Smooth muscle cell (in vitro differentiated cells): ENCODE measurements around the gene BFSP2. TPM values are rescaled to one million over a fixed set of nuclear protein-coding genes. Genes with fewer than 3 reads are reported as not detected.
"Not testable (repeated sequence)": the region's sequence is repeated elsewhere in the genome, so short reads cannot be mapped to it uniquely, and the experiment has no call there.

Experiments
- DNase-seq: peaks from one replicate; lab custom pipeline; 2025; ENCODE audit not compliant: unreplicated experiment; lab: John Stamatoyannopoulos, UW
- H2AFZ ChIP-seq: fragments of 200-600 bp; sonication (generic); 2 replicates; pipeline ENCODE4 v1.6.0; 2016; ENCODE audit warnings: antibody characterized with exemption, low read depth, mild to moderate bottlenecking
- H3F3A ChIP-seq: fragments of 200-600 bp; sonication (generic); 2 replicates; pipeline ENCODE4 v1.6.0; 2017; ENCODE audit warnings: antibody characterized with exemption, low read depth
- H3K27ac ChIP-seq: fragments of 200-600 bp; sonication (generic); 2 replicates; pipeline ENCODE4 v1.5.1; 2016; ENCODE audit warnings: low read depth, mild to moderate bottlenecking
- H3K27me3 ChIP-seq: fragments of 200-600 bp; sonication (generic); 2 replicates; pipeline ENCODE4 v1.6.1; 2016; ENCODE audit warnings: low read depth, mild to moderate bottlenecking
- H3K36me3 ChIP-seq: fragments of 200-600 bp; sonication (generic); 2 replicates; pipeline ENCODE4 v1.5.1; 2016; ENCODE audit warnings: low read depth
- H3K4me1 ChIP-seq: fragments of 200-600 bp; sonication (generic); 2 replicates; pipeline ENCODE4 v1.5.1; 2016; ENCODE audit warnings: low read depth
- H3K4me2 ChIP-seq: fragments of 200-600 bp; sonication (generic); 2 replicates; pipeline ENCODE4 v1.6.0; 2016; ENCODE audit warnings: mild to moderate bottlenecking
- H3K4me3 ChIP-seq: fragments of 200-600 bp; sonication (generic); 2 replicates; pipeline ENCODE4 v1.5.1; 2016; ENCODE audit warnings: mild to moderate bottlenecking
- H3K79me2 ChIP-seq: fragments of 200-600 bp; sonication (generic); 2 replicates; pipeline ENCODE4 v1.6.0; 2016; ENCODE audit warnings: low read depth, mild to moderate bottlenecking
- H3K9ac ChIP-seq: fragments of 200-600 bp; sonication (generic); 2 replicates; pipeline ENCODE4 v1.6.0; 2016; ENCODE audit warnings: low read depth
- H3K9me3 ChIP-seq: fragments of 200-600 bp; sonication (generic); replicated peaks from 2 replicates; pipeline ENCODE4 v1.5.1; 2016; ENCODE audit warnings: low read depth
- H4K20me1 ChIP-seq: fragments of 200-600 bp; sonication (generic); 2 replicates; pipeline ENCODE4 v1.6.0; 2016; ENCODE audit warnings: low read depth
- CTCF ChIP-seq: fragments of 200-600 bp; sonication (generic); IDR thresholded peaks from 2 replicates; pipeline ENCODE4 v1.5.1; 2017; ENCODE audit warnings: borderline replicate concordance, mild to moderate bottlenecking, antibody characterized with exemption; ENCODE audit not compliant: insufficient read depth, poor library complexity, severe bottlenecking
- WGBS: methylation state at CpG from one replicate; pipeline ENCODE4 v1.1.7; 2016; ENCODE audit warnings: low lambda C conversion rate; 5-methylcytosine and 5-hydroxymethylcytosine counted together
- polyA plus RNA-seq: library from polyadenylated mRNA; unstranded; fragments of >200 nt; fragmentation: Nextera tagmentation; extraction: Ambion mirVana; gene quantifications from 2 replicates; pipeline ENCODE4 v1.2.1, GENCODE V29; 2016
- total RNA-seq: library from RNA; depleted of rRNA; stranded (reverse); fragments of >200 nt; gene quantifications from 2 replicates; pipeline ENCODE4 v1.2.3, GENCODE V29; 2014

Gene BFSP2
- total and polyA plus RNA-seq, 2 experiments from 2014 or later = not detected

- no peaks in the 10 kb centered on the region for H3K36me3 ChIP-seq
- H3F3A ChIP-seq = no peaks in the 10 kb centered on the region
- no peak overlapping the region for H3K9ac ChIP-seq
Measured at GRCh38 chr3:133472889-133473288, 73.0 kb downstream of the BFSP2 start.

GRCh38 chr3:133473472-133474191 lies 73.8 kb downstream of the BFSP2 start:
- H3K27ac ChIP-seq, H3K9me3 ChIP-seq, H3K27me3 ChIP-seq, H2AFZ ChIP-seq, H4K20me1 ChIP-seq, H3K4me3 ChIP-seq, DNase-seq, H3K9ac ChIP-seq, H3K36me3 ChIP-seq, H3K79me2 ChIP-seq, H3K4me2 ChIP-seq, H3F3A ChIP-seq: not testable (repeated sequence)
- peaks cover 56% of the 10 kb centered on the region for H3K4me1 ChIP-seq
- WGBS = 82% methylated on average over 1 of the region's 5 CpGs

More at GRCh38 chr3:133472889-133473288, 73.0 kb downstream of the BFSP2 start:
- Histone ChIP-seq H3K27ac (no peak overlapping the region), H3K79me2 (no peaks in the 10 kb centered on the region), H3K9me3 (no peaks in the 10 kb centered on the region), H4K20me1 (no peaks in the 10 kb centered on the region), H3K4me2 (no peak overlapping the region), H3K4me1 (peaks cover 52% of the 10 kb centered on the region), H2AFZ (no peak overlapping the region), H3K27me3 (no peaks in the 10 kb centered on the region), H3K4me3 (no peak overlapping the region)
- DNase-seq = no peak
- no peak for TF ChIP-seq CTCF
- 79% methylated on average over 6 of the region's 6 CpGs for WGBS

- WGBS = 85% methylated on average over 8 of the region's 8 CpGs
- Histone ChIP-seq H3K9me3 (no peaks in the 10 kb centered on the region), H3K4me2 (no peak overlapping the region)
Measured at GRCh38 chr3:133474251-133474801, 74.5 kb downstream of the BFSP2 start.

GRCh38 chr3:133474817-133475216 lies 75.0 kb downstream of the BFSP2 start:
- 98% methylated on average over 4 of the region's 4 CpGs for WGBS
- Histone ChIP-seq H3K4me3 (no peak overlapping the region), H3K9me3 (no peaks in the 10 kb centered on the region), H3K79me2 (no peaks in the 10 kb centered on the region), H3K9ac (no peak overlapping the region), H4K20me1 (no peaks in the 10 kb centered on the region), H3K4me2 (no peak overlapping the region), H3K36me3 (no peaks in the 10 kb centered on the region), H3K4me1 (peaks cover 68% of the 10 kb centered on the region), H2AFZ (no peak overlapping the region), H3K27ac (no peak overlapping the region), H3K27me3 (no peaks in the 10 kb centered on the region), H3F3A (no peaks in the 10 kb centered on the region)
- DNase-seq = no peak
- TF ChIP-seq CTCF = no peak

More at GRCh38 chr3:133474251-133474801, 74.5 kb downstream of the BFSP2 start:
- no peaks in the 10 kb centered on the region for H3K27me3 ChIP-seq
- H3K9ac ChIP-seq = no peak overlapping the region
- H4K20me1 ChIP-seq = no peaks in the 10 kb centered on the region
- no peaks in the 10 kb centered on the region for H3K36me3 ChIP-seq
- no peak overlapping the region for H3K4me3 ChIP-seq
- TF ChIP-seq CTCF = no peak
- DNase-seq = no peak
- H3K79me2 ChIP-seq = no peaks in the 10 kb centered on the region
- no peak overlapping the region for H3K27ac ChIP-seq
- peaks cover 63% of the 10 kb centered on the region for H3K4me1 ChIP-seq
- no peak overlapping the region for H2AFZ ChIP-seq
- no peaks in the 10 kb centered on the region for H3F3A ChIP-seq
